CD4-positive, alpha-beta T cell treated with Interleukin-17A for 1 hour (primary cell): ENCODE results near the gene APCDD1L.
"Not testable (repeated sequence)": the region's sequence is repeated elsewhere in the genome, so short reads cannot be mapped to it uniquely, and the experiment has no call there.

Experiments
- DNase-seq: peaks from one replicate; pipeline ENCODE4 v3.0.0-alpha.2; 2020

Gene APCDD1L

GRCh38 chr20:58512808-58513552 lies 2.2 kb downstream of the APCDD1L start:
- no peak for DNase-seq

GRCh38 chr20:58511861-58512260 lies 3.3 kb downstream of the APCDD1L start:
- no peak for DNase-seq

- DNase-seq: no peak
Measured at GRCh38 chr20:58511364-58511763, 3.8 kb downstream of the APCDD1L start.

GRCh38 chr20:58510921-58511320 lies 4.3 kb downstream of the APCDD1L start:
- no peak for DNase-seq

- no peak for DNase-seq
Measured at GRCh38 chr20:58508762-58509395, 6.3 kb downstream of the APCDD1L start.

GRCh38 chr20:58506999-58507398 lies 8.2 kb downstream of the APCDD1L start:
- DNase-seq: not testable (repeated sequence)

- DNase-seq: no peak
Measured at GRCh38 chr20:58504566-58504965, 10.6 kb downstream of the APCDD1L start.

GRCh38 chr20:58503668-58504067 lies 11.5 kb downstream of the APCDD1L start:
- no peak for DNase-seq

- no peak for DNase-seq
Measured at GRCh38 chr20:58500256-58500655, 14.9 kb downstream of the APCDD1L start.

GRCh38 chr20:58498470-58499068 lies 16.6 kb downstream of the APCDD1L start:
- DNase-seq: no peak

- no peak for DNase-seq
Measured at GRCh38 chr20:58497724-58498469, 17.3 kb downstream of the APCDD1L start.

GRCh38 chr20:58497076-58497641 lies 18.0 kb downstream of the APCDD1L start:
- DNase-seq: no peak

- DNase-seq: no peak
Measured at GRCh38 chr20:58496429-58496769, 18.8 kb downstream of the APCDD1L start.

GRCh38 chr20:58495623-58496428 lies 19.4 kb downstream of the APCDD1L start:
- DNase-seq: no peak

GRCh38 chr20:58494923-58495622 lies 20.1 kb downstream of the APCDD1L start:
- no peak for DNase-seq

GRCh38 chr20:58492795-58493524 lies 22.2 kb downstream of the APCDD1L start:
- DNase-seq: no peak

- no peak for DNase-seq
Measured at GRCh38 chr20:58492074-58492718, 23.0 kb downstream of the APCDD1L start.

- DNase-seq: no peak
Measured at GRCh38 chr20:58486207-58486606, 29.0 kb downstream of the APCDD1L start.

GRCh38 chr20:58485393-58485792 lies 29.8 kb downstream of the APCDD1L start:
- no peak for DNase-seq

- no peak for DNase-seq
Measured at GRCh38 chr20:58483470-58483869, 31.7 kb downstream of the APCDD1L start.
